ENCODE results near the gene ASMTL. TPM values are rescaled to one million over a fixed set of nuclear protein-coding genes. Genes with fewer than 3 reads are reported as not detected.

Gene ASMTL
- total RNA-seq, 1 donor from 2014 or later = 31.7 TPM

DNA sequence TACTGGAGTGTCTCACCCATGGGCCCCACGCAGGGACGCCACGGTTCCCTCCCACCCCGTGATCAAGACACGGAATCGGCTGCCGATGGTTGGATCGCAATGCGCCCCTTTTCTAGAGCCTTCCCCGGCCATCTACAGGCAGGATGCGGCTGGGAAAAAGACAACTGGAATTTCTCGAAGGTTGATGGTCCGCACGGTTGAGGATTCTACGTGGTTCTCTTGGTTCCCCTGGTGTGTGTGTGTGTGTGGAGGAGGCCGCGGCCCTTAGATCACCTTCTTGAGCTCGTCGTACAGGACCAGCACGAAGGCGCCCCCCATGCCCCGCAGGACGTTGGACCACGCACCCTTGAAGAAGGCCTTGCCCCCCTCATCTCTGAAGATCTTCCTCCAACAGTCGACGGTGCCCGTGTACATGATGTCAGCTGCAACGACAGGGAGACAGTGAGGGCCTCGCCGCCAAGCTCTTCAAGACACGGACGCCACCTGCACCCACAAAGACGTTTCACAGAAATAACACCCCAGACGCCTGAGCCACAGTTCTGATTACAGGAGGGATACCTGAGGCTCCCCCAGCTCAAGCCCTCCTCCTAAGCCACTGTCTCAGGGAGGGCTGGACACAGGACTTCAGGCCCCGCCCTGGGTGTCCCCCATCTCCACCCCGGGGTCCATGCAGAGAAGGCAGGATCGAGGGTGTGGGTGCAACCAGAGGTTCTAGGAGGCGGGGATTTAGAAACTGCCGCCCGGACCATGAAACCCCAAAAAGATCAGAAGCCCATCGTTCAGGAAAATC lies 66.2 kb downstream of the ASMTL start:
- Histone ChIP-seq H3K27me3 (no peaks in the 10 kb centered on the region), H3K9me3 (no peaks in the 10 kb centered on the region), H3K4me3 (no peak overlapping the region), H3K27ac (no peak overlapping the region), H3K36me3 (peaks cover 3 to 66% of the 10 kb centered on the region in 2 donors), H3K4me1 (peaks cover 30% of the 10 kb centered on the region)
- no peak for DNase-seq (ENCODE audit: extremely low spot score in 2 of 2)
- TF ChIP-seq, protein P1, sequence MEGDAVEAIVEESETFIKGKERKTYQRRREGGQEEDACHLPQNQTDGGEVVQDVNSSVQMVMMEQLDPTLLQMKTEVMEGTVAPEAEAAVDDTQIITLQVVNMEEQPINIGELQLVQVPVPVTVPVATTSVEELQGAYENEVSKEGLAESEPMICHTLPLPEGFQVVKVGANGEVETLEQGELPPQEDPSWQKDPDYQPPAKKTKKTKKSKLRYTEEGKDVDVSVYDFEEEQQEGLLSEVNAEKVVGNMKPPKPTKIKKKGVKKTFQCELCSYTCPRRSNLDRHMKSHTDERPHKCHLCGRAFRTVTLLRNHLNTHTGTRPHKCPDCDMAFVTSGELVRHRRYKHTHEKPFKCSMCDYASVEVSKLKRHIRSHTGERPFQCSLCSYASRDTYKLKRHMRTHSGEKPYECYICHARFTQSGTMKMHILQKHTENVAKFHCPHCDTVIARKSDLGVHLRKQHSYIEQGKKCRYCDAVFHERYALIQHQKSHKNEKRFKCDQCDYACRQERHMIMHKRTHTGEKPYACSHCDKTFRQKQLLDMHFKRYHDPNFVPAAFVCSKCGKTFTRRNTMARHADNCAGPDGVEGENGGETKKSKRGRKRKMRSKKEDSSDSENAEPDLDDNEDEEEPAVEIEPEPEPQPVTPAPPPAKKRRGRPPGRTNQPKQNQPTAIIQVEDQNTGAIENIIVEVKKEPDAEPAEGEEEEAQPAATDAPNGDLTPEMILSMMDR (IDR thresholded peaks at IDR 0.05) = no peak
- no peak for TF ChIP-seq POLR2AphosphoS5 (IDR thresholded peaks at IDR 0.05; ENCODE audit: insufficient read depth in 1 of 2, low read depth in 1 of 2)
- no peak for TF ChIP-seq POLR2A (IDR thresholded peaks at IDR 0.05)
- intact Hi-C loops (cut with DNase I) = no loop called here

DNA sequence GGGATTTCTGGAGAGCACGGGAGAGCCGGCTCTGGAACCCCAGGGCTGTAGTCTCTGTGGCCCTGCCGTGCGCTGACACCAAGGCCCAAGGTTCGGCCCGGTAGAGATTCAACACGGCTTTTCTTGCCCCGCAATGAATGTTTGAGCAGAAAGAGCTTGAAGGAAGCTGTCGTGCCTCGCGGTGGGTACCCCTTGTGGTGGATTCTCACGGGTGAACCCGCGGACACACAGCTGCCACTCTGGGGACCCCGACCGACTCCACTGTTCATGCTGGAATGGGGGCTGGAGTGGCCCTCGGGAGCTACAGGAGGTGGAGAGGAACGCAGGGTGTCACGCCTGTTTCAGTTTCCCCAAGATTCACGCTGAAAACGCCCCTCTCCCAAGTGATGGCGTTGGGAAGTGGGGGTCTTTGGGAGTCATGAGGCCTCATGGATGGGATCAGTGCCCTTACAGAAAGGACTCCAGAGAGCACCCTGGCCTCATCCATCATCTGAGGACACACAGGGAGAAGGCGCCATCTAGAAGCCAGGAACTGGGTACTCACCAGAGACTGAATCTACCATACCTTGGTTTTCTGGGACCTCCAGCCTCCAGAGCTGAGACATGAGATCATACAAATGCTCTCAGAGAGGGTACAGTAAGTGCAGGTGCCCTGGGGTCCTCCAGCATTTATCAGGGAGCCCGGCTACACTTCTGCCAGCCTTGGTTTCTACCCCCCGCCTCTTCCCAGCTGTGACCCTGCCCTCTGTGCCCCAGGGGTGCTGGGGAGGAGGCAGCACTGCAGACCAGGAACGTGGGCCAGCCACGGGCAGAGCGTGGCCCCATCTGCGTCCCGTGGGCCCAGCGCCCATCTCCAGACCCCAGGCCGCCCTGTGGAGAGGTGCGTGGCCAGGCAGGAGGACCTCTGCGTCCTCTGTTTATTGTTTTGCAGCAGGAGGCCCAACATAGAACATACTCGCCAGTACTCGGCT lies 67.2 kb downstream of the ASMTL start:
- Histone ChIP-seq H3K9me3 (no peaks in the 10 kb centered on the region), H3K36me3 (peaks cover 3 to 62% of the 10 kb centered on the region in 2 donors), H3K27ac (no peak overlapping the region), H3K4me1 (peaks cover 22% of the 10 kb centered on the region), H3K4me3 (no peak overlapping the region), H3K27me3 (no peaks in the 10 kb centered on the region)
- DNase-seq (ENCODE audit: extremely low spot score in 2 of 2) = no peak
- peak in 1 of 2 donors; percentile 52 for TF ChIP-seq POLR2AphosphoS5 (IDR thresholded peaks at IDR 0.05; ENCODE audit: insufficient read depth in 1 of 2, low read depth in 1 of 2)
- TF ChIP-seq, protein P1 (IDR thresholded peaks at IDR 0.05) = no peak
- intact Hi-C loops (cut with DNase I) = no loop called here

DNA sequence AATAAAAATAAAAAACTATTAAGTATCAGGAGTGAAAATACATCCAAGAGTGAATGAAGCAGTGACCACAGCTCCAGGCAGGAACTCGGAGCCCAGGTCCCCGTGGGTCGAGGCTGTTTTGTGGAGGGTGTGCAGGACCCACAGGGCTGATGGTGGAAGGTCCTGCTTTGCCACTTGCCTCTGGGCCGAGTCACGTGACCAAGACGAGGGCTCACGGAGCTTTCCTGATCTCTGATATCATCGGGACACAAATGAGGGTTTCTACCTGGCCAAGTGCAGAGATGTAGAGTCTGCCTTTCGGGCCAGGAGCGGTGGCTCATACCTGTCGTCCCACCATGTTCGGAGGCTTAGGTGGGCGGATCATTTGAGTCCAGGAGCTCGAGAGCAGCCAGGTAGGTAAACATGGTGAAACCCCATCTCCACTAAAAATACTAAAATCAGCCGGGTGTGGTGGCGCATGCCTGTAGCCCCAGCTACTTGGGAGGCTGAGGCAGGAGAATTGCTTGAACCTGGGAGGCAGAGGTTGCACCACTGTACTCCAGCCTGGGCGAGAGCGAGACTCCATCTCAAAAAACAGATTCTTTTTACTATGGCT lies 68.0 kb downstream of the ASMTL start:
- no peak overlapping the region for H3K27ac ChIP-seq
- H3K9me3 ChIP-seq = no peaks in the 10 kb centered on the region
- no peak for DNase-seq (ENCODE audit: extremely low spot score in 2 of 2)
- H3K36me3 ChIP-seq = peaks cover 3 to 54% of the 10 kb centered on the region in 2 donors
- intact Hi-C loops (cut with DNase I) = no loop called here
- no peaks in the 10 kb centered on the region for H3K27me3 ChIP-seq
- peaks cover 14% of the 10 kb centered on the region for H3K4me1 ChIP-seq
- TF ChIP-seq POLR2AphosphoS5 (IDR thresholded peaks at IDR 0.05; ENCODE audit: insufficient read depth in 1 of 2, low read depth in 1 of 2) (no peak), POLR2A (IDR thresholded peaks at IDR 0.05) (no peak)
- TF ChIP-seq, protein P1 (IDR thresholded peaks at IDR 0.05) = no peak
- no peak overlapping the region for H3K4me3 ChIP-seq

DNA sequence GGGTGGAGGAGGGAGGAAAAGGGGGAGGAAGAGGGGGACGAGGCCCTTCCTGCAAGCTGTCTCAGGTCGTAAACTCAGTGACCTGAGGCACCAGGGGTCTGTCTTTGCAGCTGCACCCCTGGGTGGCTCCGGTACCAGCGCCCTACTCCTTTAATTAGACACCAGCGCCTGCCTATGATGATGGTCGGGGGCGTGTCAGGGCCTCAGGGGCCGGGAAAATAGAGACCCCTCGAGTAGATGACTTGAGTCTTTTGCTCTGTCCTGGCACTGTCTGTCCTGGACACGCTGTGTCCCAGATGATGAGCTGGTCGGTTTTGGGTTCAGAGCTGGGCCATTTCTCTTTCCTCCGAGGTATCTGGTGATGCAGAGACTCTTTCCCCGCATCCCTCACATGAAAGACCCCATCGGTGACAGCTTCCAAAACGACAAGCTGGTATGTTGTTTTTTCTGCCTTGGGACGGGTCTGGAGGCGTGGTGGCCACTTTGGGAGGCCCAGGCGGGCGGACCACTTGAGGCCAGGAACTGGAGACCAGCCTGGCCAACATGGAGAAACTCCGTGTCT lies 72.0 kb downstream of the ASMTL start:
- no peaks in the 10 kb centered on the region for H3K4me1 ChIP-seq
- DNase-seq (ENCODE audit: extremely low spot score in 2 of 2) = no peak
- TF ChIP-seq POLR2A (IDR thresholded peaks at IDR 0.05) = no peak
- TF ChIP-seq, protein P1 (IDR thresholded peaks at IDR 0.05) = no peak
- no peak for TF ChIP-seq POLR2AphosphoS5 (IDR thresholded peaks at IDR 0.05; ENCODE audit: insufficient read depth in 1 of 2, low read depth in 1 of 2)
- H3K36me3 ChIP-seq = peaks cover 0 to 14% of the 10 kb centered on the region in 2 donors
- intact Hi-C loops (cut with DNase I) = no loop called here
- H3K27ac ChIP-seq = no peak overlapping the region
- no peak overlapping the region for H3K4me3 ChIP-seq
- no peaks in the 10 kb centered on the region for H3K9me3 ChIP-seq
- no peaks in the 10 kb centered on the region for H3K27me3 ChIP-seq

Data from vagina (tissue), 2 donors.